Erythroblast (primary cell): Measurements from ENCODE around the gene SLC29A1.

Source experiments
- GATA1 ChIP-seq: IDR thresholded peaks from 2 replicates; pipeline ENCODE4 v1.6.1; 2011; ENCODE audit warnings: low read depth, mild to moderate bottlenecking, control low read depth, low read length, moderate library complexity
- POLR2A ChIP-seq: IDR thresholded peaks from 2 replicates; pipeline ENCODE4 v1.6.1; 2011; ENCODE audit warnings: mild to moderate bottlenecking, low read length

DNA sequence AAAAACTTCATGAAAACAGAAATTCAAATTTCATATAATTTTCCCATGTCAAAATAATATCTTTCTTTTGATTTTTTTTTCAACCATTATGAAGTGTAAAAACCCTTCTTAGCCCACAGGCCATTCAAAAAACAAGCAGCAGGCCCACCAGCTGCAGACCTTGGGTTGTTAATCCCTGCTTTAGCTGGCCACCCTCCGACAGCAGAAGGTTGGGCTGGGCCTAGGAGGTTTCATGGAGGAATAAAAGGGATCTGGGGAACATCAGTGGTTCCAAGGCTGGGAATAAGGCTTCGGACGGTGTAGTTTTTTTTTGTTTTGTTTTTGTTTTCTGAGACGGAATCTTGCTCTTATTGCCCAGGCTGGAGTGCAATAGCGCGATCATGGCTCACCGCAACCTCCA lies 19.9 kb downstream of the SLC29A1 start:
- TF ChIP-seq POLR2A (no peak), GATA1 (no peak)
